Activated effector memory CD4-positive, alpha-beta T cell treated with Interleukin-2 at 50 U/mL for 16 hours (primary cell): ENCODE results near the gene CCT6A.
A peak's percentile ranks its signal among the peaks of the same experiment; 100 is the strongest.
"Not testable (repeated sequence)": the region's sequence is repeated elsewhere in the genome, so short reads cannot be mapped to it uniquely, and the experiment has no call there.

Source experiments
- DNase-seq: peaks from one replicate; pipeline ENCODE4 v3.0.0-alpha.2; 2020

The CCT6A gene

DNA sequence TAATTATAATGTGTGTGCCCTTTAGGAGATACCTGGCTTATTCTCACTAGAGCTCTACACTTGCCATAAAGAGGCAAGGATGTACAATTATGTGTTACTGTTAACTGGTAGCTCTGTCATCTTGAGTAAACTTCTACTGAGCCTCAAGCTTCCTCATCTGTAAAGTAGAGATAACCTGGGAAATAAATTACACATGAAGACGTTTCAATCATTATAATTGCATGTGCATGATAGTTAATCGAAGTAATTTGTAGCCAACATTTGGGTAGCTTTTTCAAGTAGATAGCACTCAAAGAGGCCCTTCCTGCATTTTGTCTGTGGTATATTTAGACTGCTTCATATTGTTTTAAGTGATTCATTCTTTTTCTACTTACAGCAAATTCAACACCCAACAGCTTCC lies 2.4 kb downstream of the CCT6A start:
- no peak for DNase-seq

DNA sequence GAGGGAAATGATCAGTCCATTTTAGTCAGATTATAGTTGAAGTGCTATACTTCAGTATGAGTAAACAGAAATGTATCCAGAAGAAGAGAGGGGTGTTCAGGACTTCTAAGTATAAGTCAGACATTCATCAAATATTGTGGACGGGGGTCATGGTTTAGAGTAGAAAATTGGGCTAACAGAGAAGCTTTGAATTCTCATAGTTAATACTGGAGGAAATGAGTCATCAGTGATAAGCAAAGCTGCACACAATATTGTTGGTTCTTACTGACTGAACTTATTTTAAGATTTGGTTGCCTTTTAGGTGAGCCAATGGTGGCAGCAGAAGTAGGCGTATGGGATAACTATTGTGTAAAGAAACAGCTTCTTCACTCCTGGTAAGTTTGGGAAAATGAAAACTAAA lies 10.8 kb downstream of the CCT6A start:
- no peak for DNase-seq

- DNase-seq, result no peak
Measured at GRCh38 chr7:56063500-56063881, 11.9 kb downstream of the CCT6A start.

DNA sequence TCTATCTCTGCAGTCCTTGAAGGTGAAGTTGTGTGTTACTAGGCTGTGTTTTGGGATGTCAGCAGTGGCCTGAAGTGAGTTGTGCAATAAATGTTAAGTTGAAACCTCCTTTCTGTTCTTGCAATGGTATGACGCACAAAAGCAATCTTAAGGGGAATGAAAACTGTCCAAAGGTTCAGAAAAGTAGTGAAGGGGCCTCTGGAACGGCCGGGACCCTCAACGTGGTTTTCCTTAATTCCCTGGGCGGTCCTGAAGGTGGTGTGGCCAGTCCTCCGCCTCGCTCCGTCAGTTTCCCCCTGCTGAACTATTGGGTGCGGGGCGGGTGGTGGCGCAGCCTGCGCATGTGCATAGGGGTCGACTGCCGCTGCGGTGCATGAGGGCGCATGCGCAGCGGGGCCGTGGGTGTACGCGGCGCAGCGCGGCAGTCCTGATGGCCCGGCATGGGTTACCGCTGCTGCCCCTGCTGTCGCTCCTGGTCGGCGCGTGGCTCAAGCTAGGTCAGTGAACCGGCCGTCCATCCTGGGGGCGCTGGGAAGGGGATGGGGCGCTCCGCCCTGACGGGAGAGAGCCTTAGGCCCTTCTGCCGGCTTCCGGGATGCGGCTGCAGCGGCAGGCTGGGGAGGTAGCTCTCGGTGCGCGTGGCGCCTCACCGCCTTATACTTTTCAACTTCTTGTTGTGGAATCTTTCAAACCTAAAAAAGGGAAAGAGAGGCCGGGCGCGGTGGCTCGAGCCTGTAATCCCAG lies 12.5 kb downstream of the CCT6A start, which contains the start of gene SUMF2:
SUMF2 (plus strand) TSS at position 405 of the 744 bp plus-strand sequence; CDS start at position 431, 26 bp downstream.
- DNase-seq, result peak; percentile 85

DNA sequence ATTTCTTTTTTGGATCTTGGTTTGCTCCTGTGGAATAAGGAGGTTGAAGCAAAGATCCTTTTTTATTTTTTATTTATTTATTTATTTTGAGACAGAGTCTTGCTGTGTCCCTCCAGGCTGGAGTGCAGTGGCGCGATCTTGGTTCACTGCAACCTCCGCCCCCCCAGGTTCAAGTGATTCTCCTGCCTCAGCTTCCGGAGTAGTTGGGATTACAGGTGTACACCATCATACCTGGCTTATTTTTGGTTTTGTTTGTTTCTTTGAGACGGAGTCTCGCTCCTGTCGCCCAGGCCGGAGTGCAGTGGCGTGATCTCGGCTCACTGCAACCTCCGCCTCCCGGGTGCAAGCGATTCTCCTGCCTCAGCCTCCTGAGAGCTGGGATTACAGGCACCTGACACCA lies 14.8 kb downstream of the CCT6A start:
- DNase-seq, result not testable (repeated sequence)

- peak; percentile 45 for DNase-seq
Measured at GRCh38 chr7:56074371-56074791, 22.8 kb downstream of the CCT6A start.

DNA sequence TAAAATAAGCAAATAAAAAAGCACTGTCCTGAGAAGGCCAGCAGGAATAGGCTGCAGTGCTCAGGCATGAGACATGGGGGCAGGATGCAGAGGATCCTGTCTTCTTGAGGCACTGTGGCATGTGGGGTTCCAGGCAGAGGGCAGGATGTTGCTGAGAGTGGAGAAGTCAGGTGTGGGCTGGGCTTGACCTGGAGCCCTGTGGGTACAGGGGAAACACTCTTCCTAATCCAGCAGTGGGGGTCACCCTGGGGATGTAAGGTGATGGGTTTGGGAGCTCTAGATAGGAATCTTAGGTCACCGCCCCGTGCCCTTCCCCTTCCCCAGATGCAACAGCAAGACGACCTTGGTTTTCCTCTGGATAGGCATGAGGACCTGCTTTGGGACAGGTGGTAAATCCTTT lies 26.1 kb downstream of the CCT6A start:
- no peak for DNase-seq

DNA sequence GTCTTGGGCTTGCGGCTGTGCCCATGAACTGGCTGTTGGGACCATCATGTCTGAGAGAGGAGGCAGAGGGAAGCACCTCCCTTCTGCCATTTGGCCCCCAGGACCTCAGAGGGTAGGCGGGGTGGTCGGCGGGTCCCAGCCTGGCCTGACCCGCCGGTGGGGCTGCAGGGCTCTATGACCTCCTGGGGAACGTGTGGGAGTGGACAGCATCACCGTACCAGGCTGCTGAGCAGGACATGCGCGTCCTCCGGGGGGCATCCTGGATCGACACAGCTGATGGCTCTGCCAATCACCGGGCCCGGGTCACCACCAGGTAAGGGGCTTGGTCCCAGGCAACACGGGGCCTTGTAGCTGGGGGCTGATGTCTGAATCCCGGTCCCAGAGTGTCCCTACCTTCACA lies 26.6 kb downstream of the CCT6A start:
- DNase-seq, result no peak

DNA sequence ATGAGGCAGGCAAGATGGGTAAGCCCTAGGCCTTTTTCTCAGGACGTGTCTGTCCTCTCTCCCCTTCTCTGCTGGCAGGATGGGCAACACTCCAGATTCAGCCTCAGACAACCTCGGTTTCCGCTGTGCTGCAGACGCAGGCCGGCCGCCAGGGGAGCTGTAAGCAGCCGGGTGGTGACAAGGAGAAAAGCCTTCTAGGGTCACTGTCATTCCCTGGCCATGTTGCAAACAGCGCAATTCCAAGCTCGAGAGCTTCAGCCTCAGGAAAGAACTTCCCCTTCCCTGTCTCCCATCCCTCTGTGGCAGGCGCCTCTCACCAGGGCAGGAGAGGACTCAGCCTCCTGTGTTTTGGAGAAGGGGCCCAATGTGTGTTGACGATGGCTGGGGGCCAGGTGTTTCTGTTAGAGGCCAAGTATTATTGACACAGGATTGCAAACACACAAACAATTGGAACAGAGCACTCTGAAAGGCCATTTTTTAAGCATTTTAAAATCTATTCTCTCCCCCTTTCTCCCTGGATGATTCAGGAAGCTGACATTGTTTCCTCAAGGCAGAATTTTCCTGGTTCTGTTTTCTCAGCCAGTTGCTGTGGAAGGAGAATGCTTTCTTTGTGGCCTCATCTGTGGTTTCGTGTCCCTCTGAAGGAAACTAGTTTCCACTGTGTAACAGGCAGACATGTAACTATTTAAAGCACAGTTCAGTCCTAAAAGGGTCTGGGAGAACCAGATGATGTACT lies 28.1 kb downstream of the CCT6A start:
- DNase-seq, result no peak

GRCh38 chr7:56080726-56081435 lies 29.3 kb downstream of the CCT6A start:
- not testable (repeated sequence) for DNase-seq

GRCh38 chr7:56081626-56082340 lies 30.2 kb downstream of the CCT6A start:
- no peak for DNase-seq

GRCh38 chr7:56083150-56083785 lies 31.7 kb downstream of the CCT6A start:
- no peak for DNase-seq

DNA sequence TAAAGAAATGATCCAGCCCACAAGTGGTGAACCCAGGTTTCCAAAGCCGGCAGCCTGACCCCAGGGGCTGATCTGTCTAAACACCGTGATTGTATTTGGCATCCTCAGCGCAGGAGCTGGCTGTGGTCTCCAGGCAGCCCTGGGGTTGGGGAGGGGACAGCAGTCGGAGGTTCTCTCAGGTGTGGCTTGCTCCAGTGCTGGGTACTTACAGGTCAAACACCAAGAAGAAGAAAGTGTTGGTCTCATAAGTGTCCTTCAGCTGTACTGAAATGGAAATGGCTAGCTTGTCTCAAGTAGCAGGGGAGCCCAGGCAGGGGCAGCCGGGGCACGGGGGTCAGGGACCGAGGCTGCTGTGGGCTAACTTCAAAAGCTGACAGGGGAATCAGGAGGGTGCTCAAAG lies 35.2 kb downstream of the CCT6A start:
- no peak for DNase-seq

DNA sequence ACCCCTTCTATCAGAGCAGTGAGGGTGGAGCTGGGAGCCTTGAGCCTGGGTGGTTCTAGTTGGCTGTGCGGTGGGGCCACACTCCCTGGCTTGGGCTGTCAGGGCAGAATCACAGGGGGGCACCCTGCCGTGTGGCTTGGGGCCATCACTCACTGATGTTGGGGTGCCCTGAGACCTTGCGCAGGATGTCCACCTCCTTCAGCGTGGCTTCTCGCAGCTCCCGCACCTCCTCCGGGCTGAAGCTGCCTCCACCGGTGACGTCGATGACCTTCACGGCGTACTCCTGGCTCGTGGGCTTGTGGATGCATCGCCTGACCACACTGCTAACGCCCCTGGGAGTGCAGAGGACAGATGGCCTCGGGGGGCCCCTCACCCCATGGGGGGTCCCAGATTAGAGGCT lies 35.9 kb downstream of the CCT6A start:
- DNase-seq, result no peak

GRCh38 chr7:56091591-56091990 lies 40.0 kb downstream of the CCT6A start:
- no peak for DNase-seq

- not testable (repeated sequence) for DNase-seq
Measured at GRCh38 chr7:56092388-56092787, 40.8 kb downstream of the CCT6A start.

- DNase-seq, result no peak
Measured at GRCh38 chr7:56092789-56093531, 41.4 kb downstream of the CCT6A start, which contains the start of gene PHKG1. Gene PHKG1, minus strand, starts transcription at chr7:56092952. Its CDS starts 4,011 bp downstream, at chr7:56088941.

DNA sequence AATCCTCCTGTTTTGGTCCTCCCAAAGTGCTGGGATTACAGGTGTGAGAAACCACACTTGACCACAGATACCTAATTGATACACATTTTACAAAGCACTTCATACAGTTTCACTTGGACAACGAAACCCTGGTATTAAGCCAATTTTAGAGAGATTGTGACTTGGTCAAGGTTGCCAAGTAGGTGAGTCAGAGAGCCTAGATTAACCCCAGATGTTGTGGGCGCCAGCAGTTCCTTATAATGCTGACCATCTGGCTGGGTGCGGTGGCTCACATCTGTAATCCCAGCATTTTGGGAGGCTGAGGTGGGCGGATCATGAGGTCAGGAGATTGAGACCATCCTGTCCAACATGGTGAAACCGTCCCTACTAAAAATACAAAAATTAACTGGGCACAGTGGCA lies 46.1 kb downstream of the CCT6A start:
- no peak for DNase-seq

GRCh38 chr7:56098187-56099008 lies 46.8 kb downstream of the CCT6A start:
- DNase-seq, result not testable (repeated sequence)

- DNase-seq, result no peak
Measured at GRCh38 chr7:56099653-56100052, 48.1 kb downstream of the CCT6A start.

- DNase-seq, result not testable (repeated sequence)
Measured at GRCh38 chr7:56104138-56104537, 52.6 kb downstream of the CCT6A start.
